ENCODE results near the gene FBXW9. TPM values are rescaled to one million over a fixed set of nuclear protein-coding genes. Genes with fewer than 3 reads are reported as not detected.
"Not testable (repeated sequence)": the region's sequence is repeated elsewhere in the genome, so short reads cannot be mapped to it uniquely, and the experiment has no call there.

Gene FBXW9
- 1 to 10 TPM; 5.2 to 5.3 TPM for total RNA-seq

DNA sequence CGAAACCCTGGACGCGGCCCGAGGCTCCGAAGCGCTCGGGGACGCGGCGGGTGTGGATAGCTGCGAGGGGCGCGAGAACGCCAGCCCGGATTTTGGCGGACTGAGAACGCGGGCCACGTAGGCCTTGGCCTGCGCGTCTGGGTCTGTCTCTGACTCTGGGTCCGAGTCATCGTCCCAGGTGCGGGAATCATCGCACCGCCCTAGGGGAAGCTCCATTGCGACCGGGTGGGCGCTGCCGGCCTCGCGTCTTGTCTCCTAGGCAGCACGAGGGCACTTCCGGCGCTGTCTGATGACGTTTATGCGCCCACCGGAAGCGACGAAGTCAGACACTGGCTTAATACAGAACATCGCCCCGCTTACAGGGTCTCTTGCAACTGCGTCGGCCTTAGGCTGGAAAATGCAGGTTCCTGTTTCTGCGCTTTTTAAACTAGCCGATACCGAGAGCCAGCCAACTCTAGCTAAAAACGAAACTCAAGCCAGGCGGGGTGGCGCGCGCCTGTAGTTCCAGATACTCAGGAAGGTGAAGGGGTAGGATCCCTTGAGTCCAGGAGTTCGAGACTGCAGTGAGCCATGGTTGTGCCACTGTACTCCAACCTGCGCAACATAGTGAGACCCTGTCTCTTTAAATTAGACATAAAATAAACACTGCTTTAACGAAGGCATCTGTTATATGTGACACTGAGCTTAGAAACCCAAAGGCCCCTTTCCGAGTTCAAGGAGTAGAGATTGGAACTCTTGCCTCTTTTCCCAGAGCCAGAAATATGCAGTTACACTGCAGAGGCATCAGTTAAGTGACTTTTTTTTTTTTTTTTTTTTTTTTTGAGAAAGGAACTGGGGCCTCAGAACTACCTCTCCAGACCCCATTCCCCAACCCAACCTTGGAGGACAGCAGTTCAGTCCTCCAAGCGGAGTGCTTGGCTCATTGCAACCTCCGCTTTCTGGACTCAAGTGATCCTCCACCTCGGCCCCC is at the start of gene FBXW9:
Gene FBXW9, minus strand, starts transcription at position 266 of the 970 bp plus-strand sequence. Its CDS starts 50 bp downstream, at position 216.
- Mint-ChIP-seq H3K27me3 (no peaks in the 10 kb centered on the region), H3K4me1 (peaks cover 24% of the 10 kb centered on the region), H3K27ac (peak within 1 kb of the TSS; percentile 95), H3K4me3 (peak within 1 kb of the TSS; percentile 89), H3K36me3 (ENCODE audit: low read depth) (peaks cover 18% of the 10 kb centered on the region), H3K9me3 (no peaks in the 10 kb centered on the region)
- DNase-seq: peak; percentile 97
- ChIA-PET POLR2A (interaction anchor here (0.6 to 3.7 kb wide), 20 partner anchors 10 to 772 kb away, joined by 3 to 27 read pairs (median 4); partner anchors contain the start of genes CALR, DHPS, FARSA and GCDH), CTCF (interaction anchor here (0.6 to 3.2 kb wide), 13 partner anchors 15 to 1273 kb away, joined by 3 to 12 read pairs (median 4); partner anchors contain the start of gene DHPS)

DNA sequence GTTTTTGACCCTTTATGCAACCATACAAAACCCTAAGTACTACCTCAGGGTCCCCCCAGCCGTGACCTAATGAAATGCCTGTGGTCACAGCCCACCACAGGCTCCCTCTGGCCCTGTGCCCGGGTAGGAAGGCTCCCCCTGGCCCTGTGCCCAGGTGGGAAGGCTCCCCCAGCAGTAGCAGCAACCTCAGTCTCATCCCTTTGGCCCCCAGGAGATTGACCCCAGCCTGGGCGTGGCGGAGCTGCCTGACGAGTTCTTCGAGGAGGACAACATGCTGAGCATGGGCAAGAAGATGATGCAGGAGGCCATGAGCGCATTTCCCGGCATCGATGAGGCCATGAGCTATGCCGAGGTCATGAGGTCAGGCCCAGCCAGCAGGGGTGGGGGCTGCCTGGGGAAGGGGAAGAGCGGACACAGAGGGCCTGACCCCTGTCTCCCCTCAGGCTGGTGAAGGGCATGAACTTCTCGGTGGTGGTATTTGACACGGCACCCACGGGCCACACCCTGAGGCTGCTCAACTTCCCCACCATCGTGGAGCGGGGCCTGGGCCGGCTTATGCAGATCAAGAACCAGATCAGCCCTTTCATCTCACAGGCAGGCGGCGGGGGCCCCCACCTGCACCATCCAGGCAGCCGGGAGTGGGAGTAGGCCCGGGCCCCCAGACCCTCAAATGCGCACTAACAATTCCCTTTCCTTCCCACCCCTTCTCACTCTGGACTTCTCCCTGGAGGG is 48.9 kb upstream of the FBXW9 start:
- Mint-ChIP-seq H3K4me1 (peaks cover 6% of the 10 kb centered on the region), H3K27ac (peak overlapping the region; percentile 14), H3K4me3 (no peak overlapping the region), H3K9me3 (peaks cover 9% of the 10 kb centered on the region), H3K36me3 (ENCODE audit: low read depth) (peaks cover 40% of the 10 kb centered on the region), H3K27me3 (peaks cover 3% of the 10 kb centered on the region)
- DNase-seq: no peak
- POLR2A ChIA-PET: interaction anchor here (1.0 kb wide), 1 partner anchor 8 kb away, joined by 3 read pairs; the partner anchor contains the start of gene GET3
- CTCF ChIA-PET: interaction anchor here (1.4 to 1.8 kb wide), 2 partner anchors 12 to 15 kb away, joined by 4 to 5 read pairs; no protein-coding TSS in a partner anchor

DNA sequence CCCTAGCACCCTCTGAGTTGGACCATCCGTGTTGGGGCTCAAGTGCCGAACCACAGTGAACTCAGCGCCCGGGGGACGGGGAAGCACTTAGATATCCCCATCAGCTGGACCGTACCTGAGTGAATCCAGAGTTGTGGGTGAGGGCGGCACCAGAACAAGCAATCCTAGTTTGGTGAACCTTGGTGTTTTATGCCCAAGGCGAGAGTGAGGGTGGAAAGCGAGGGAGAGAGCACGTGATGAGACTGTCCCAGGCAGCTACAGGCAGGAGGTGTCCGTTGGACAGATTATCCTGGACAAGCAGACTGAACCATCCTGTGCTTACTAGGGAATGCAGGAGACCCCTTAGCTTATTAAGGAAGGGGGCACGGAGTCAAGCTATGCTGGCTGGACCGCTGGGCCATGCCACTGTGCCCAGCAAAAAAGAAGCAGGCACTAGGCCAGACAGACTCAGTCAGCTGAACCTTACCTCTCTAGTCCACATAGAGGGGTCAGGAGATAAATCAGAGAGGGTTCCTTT is 41.5 kb upstream of the FBXW9 start:
- Mint-ChIP-seq H3K27ac (peak overlapping the region; percentile 89), H3K4me1 (peaks cover 40% of the 10 kb centered on the region), H3K4me3 (peak overlapping the region; percentile 100), H3K9me3 (no peaks in the 10 kb centered on the region), H3K36me3 (ENCODE audit: low read depth) (peaks cover 30% of the 10 kb centered on the region), H3K27me3 (no peaks in the 10 kb centered on the region)
- CTCF ChIA-PET: interaction anchor here (1.2 to 11.3 kb wide), 6 partner anchors 15 to 147 kb away, joined by 4 to 136 read pairs (median 6); no protein-coding TSS in a partner anchor
- no peak for DNase-seq
- POLR2A ChIA-PET: interaction anchor here (0.9 to 10.1 kb wide), 11 partner anchors 7 to 153 kb away, joined by 3 to 250 read pairs (median 4); partner anchors contain the start of genes FBXW9, GCDH, RNASEH2A and TNPO2

DNA sequence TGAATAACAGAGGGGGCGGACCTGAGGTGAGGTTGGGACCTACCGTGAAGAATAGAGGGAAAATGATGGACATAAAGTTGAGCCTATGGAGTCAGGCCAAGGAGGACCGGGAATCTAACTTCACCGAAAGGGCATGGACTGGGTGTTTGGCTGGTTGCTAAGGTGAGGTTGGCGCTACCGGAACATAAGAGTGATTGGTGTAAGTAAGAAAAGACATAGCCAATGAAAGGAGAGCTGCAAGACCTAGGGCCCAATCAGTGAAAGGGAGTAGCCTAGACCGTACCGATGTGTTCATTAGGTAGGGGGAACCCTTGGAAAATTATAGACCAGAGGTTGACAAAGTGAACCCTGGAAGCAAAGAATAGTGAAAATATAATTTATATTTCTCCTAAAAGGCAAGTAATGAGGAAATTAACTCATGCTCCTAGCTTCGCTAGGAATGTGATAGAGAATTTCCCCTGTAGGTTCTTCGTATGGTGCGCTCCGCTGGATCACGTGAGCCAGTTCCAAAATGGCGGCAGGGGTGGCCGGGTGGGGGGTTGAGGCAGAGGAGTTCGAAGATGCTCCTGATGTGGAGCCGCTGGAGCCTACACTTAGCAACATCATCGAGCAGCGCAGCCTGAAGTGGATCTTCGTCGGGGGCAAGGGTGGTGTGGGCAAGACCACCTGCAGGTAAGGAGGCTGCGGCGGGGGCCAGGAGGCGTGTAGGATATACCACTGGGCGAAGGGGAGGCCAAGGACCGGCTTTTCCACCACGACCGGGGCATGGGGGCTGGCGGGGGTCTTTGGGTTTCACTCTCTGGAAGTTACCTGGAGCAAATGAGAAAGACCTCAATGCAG is 40.8 kb upstream of the FBXW9 start, which contains the start of gene GET3:
Gene GET3, plus strand, starts transcription at position 503 of the 840 bp plus-strand sequence. Its CDS starts 9 bp downstream, at position 512.
- Mint-ChIP-seq H3K4me3 (peak within 1 kb of the TSS; percentile 100), H3K4me1 (peaks cover 46% of the 10 kb centered on the region), H3K36me3 (ENCODE audit: low read depth) (peaks cover 31% of the 10 kb centered on the region), H3K27me3 (no peaks in the 10 kb centered on the region), H3K27ac (peak within 1 kb of the TSS; percentile 89), H3K9me3 (no peaks in the 10 kb centered on the region)
- DNase-seq: peak; percentile 83
- CTCF ChIA-PET: interaction anchor here (0.6 to 11.3 kb wide), 11 partner anchors 15 to 148 kb away, joined by 3 to 136 read pairs (median 4); no protein-coding TSS in a partner anchor
- POLR2A ChIA-PET: interaction anchor here (0.6 to 10.1 kb wide), 19 partner anchors 8 to 574 kb away, joined by 3 to 250 read pairs (median 4); partner anchors contain the start of genes FBXW9, GCDH, JUNB and RNASEH2A

DNA sequence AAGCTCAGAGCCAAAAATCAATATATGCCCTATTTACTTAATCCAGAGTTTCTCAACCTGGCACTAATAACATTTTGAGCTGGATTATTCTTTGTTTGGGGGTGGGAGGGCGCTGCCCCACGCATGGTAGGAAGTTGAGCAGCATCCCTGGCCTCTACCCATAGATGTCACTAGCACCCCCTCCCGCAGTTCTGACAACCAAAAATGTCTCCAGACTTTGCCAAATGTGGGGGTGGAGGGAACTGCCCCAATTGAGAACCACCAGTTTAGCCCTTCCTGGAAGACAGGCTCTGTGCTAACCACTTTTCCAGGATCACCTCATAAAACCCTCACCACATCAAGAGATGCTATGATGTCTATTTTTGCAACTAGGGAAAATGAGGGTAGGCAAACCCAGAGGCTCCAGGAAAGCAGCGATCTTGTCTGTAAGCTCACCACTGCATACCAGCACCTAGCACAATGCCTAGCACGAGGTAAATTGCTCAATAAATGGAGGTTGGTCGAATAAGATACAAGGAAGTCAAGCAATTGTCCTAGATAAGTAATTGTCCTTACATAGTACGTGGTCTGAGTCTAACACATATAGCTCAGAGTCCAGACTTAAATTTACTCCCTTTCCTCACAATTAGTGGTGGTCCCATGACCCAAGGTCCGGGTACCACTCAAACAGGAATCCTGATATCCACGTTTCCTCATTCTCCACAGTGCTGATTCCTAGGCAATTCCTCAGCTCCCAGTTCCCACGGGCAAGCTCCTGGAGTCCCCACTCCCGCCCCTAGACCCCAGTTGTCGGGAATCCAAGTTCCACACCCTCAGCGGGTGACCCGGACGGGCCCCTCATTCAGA is 37.2 kb upstream of the FBXW9 start:
- Mint-ChIP-seq H3K27me3 (no peaks in the 10 kb centered on the region), H3K4me1 (peaks cover 52% of the 10 kb centered on the region), H3K36me3 (ENCODE audit: low read depth) (peaks cover 47% of the 10 kb centered on the region), H3K27ac (peak overlapping the region; percentile 89), H3K9me3 (no peaks in the 10 kb centered on the region), H3K4me3 (peak overlapping the region; percentile 95)
- CTCF ChIA-PET: interaction anchor here (0.5 to 11.3 kb wide), 22 partner anchors 9 to 391 kb away, joined by 3 to 136 read pairs (median 4); partner anchors contain the start of genes JUNB and TNPO2
- POLR2A ChIA-PET: interaction anchor here (0.7 to 10.1 kb wide), 24 partner anchors 8 to 157 kb away, joined by 3 to 250 read pairs (median 6); partner anchors contain the start of genes BEST2, DHPS, DNASE2 and FBXW9
- peak; percentile 68 for DNase-seq

DNA sequence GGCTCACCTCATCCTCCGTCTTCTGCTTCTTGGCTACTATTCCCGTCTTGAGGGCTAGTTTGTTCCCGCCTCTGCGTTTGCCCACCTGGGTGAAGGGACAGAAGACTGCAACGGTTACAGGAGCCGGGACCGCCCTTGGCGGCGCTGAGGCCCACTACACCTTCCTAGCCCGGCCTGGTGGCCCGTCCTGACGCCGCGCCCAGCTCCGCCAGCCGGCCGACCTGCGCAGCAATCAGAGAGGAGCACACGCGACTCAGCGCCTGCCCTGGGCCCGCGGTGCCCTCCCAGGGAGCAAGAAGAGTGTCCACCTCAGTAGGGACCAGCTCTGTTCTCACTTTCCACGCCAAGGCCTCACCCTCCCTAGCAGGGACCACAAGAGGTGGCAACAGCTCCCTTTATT is 34.9 kb upstream of the FBXW9 start:
- Mint-ChIP-seq H3K27ac (no peak overlapping the region), H3K36me3 (ENCODE audit: low read depth) (peaks cover 60% of the 10 kb centered on the region), H3K4me1 (peaks cover 37% of the 10 kb centered on the region), H3K9me3 (no peaks in the 10 kb centered on the region), H3K27me3 (no peaks in the 10 kb centered on the region), H3K4me3 (no peak overlapping the region)
- DNase-seq: no peak
- ChIA-PET CTCF (interaction anchor here (1.1 to 1.3 kb wide), 2 partner anchors 27 to 37 kb away, joined by 3 to 4 read pairs; no protein-coding TSS in a partner anchor), POLR2A (interaction anchor here (1.0 to 10.1 kb wide), 3 partner anchors 11 to 36 kb away, joined by 3 to 250 read pairs (median 6); partner anchors contain the start of gene TNPO2)

DNA sequence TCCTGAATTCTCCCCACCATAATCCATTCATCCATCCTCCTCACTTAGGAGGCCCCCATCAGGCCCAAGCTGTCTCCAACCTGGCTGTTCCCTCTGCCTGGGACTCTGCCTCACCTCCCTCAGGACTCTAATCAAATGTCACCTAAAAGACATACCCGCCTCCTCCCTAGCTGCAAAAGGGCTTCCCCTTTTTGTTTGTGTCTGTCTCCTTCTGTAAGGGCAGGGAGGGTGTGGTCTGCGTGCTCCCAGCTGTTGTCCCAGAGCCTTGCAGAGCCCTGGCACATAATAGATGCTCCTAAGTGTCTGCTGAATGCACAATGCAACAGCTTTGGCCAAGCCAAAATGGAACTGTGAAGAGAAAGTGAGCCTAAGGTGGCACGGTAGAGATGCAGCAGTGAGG is 33.6 kb upstream of the FBXW9 start:
- H3K9me3 Mint-ChIP-seq: no peaks in the 10 kb centered on the region
- DNase-seq: no peak
- H3K4me1 Mint-ChIP-seq: peaks cover 31% of the 10 kb centered on the region
- no peak overlapping the region for H3K4me3 Mint-ChIP-seq
- no peaks in the 10 kb centered on the region for H3K27me3 Mint-ChIP-seq
- ChIA-PET CTCF (interaction anchor here (0.6 kb wide), 2 partner anchors 247 to 1604 kb away, joined by 3 read pairs; no protein-coding TSS in a partner anchor), POLR2A (interaction anchor here (10.1 kb wide), 1 partner anchor 10 kb away, joined by 250 read pairs; the partner anchor contains the start of gene TNPO2)
- peaks cover 61% of the 10 kb centered on the region for H3K36me3 Mint-ChIP-seq (ENCODE audit: low read depth)
- no peak overlapping the region for H3K27ac Mint-ChIP-seq

DNA sequence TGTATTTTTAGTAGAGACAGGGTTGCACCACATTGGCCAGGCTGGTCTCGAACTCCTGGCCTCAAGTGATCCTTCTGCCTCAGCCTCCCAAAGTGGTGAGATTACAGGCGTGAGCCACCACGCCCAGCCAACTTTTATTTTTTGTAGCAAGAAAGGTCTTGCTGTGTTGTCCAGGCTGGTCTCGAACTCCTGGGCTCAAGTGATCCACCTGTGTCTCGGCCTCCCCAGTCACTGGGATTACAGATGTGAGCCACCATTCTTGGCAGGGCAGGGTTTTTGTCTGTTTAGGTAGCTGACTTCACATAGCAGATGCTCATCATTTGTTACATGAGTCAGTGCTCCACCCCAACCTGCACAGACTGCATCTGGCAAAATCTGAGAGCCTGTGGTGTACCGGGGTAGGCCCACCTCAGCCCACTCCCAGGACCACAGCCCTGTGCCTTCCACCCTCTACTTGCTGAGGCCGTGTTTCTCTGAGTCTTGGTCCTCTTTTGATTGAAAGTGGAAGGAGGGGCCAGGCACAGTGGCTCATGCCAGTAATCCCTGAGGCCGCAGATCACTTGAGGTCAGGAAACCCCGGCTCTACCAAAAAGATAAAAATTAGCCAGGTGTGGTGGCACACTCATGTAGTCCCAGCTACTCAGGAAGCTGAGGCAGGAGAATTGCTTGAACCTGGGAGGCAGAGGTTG is 31.5 kb upstream of the FBXW9 start:
- no peak for DNase-seq
- Mint-ChIP-seq H3K27me3 (no peaks in the 10 kb centered on the region), H3K36me3 (ENCODE audit: low read depth) (peaks cover 50% of the 10 kb centered on the region), H3K4me3 (no peak overlapping the region), H3K9me3 (no peaks in the 10 kb centered on the region), H3K4me1 (peaks cover 33% of the 10 kb centered on the region), H3K27ac (no peak overlapping the region)
- ChIA-PET CTCF (interaction anchor here (0.7 to 1.3 kb wide), 2 partner anchors 30 to 98 kb away, joined by 3 to 4 read pairs; no protein-coding TSS in a partner anchor), POLR2A (no interaction called here)

DNA sequence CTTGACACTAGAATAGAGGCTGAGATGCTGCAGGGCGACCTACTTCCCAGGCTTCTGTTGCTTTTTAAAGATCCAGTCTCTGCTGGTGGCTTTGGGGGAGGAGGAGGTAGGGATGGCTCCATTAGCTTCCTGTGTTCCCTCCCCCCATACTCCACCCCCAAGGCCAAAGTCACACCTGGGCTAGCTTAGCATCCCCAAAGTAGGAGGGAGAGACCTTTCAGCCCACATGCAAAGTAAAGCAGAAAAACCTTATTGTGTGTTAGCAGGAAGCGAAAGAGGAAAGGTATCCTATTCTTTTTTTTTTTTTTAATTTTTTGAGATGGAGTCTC is 30.5 kb upstream of the FBXW9 start:
- H3K27me3 Mint-ChIP-seq: no peaks in the 10 kb centered on the region
- CTCF ChIA-PET: interaction anchor here (0.6 to 1.3 kb wide), 4 partner anchors 30 to 1386 kb away, joined by 3 to 4 read pairs (median 4); partner anchors contain the start of gene FBXW9

DNA sequence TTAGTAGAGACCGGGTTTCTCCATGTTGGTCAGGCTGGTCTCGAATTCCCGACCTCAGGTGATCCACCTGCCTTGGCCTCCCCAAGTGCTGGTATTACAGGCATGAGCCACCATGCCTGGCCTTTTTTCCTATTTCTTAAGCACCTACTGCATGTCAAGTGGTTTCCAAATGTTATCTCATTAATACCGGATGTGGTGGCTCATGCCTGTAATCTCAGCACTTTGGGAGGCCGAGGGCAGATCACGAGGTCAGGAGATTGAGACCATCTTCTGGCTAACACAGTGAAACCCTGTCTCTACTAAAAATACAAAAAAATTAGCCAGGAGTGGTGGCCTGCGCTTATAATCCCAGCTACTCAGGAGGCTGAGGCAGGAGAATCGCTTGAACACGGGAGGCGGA is 29.2 kb upstream of the FBXW9 start:
- H3K4me3 Mint-ChIP-seq, DNase-seq, H3K27ac Mint-ChIP-seq, H3K27me3 Mint-ChIP-seq, H3K9me3 Mint-ChIP-seq: not testable (repeated sequence)
- POLR2A ChIA-PET: interaction anchor here (1.0 to 1.2 kb wide), 2 partner anchors 7 to 8 kb away, joined by 3 to 4 read pairs; no protein-coding TSS in a partner anchor
- CTCF ChIA-PET: interaction anchor here (1.4 to 7.0 kb wide), 2 partner anchors 8 to 32 kb away, joined by 6 to 53 read pairs; partner anchors contain the start of gene TRIR
- peaks cover 46% of the 10 kb centered on the region for H3K36me3 Mint-ChIP-seq (ENCODE audit: low read depth)
- peaks cover 30% of the 10 kb centered on the region for H3K4me1 Mint-ChIP-seq

More for the DNA sequence above, 30.5 kb upstream of the FBXW9 start:
- H3K27ac Mint-ChIP-seq: no peak overlapping the region
- H3K4me3 Mint-ChIP-seq: no peak overlapping the region
- DNase-seq: no peak
- no peaks in the 10 kb centered on the region for H3K9me3 Mint-ChIP-seq
- POLR2A ChIA-PET: interaction anchor here (0.9 to 1.2 kb wide), 2 partner anchors 8 to 164 kb away, joined by 3 to 4 read pairs; partner anchors contain the start of gene GCDH
- peaks cover 26% of the 10 kb centered on the region for H3K4me1 Mint-ChIP-seq
- H3K36me3 Mint-ChIP-seq (ENCODE audit: low read depth): peaks cover 44% of the 10 kb centered on the region
